ENCODE results near the gene SEBOX.

The SEBOX gene

DNA sequence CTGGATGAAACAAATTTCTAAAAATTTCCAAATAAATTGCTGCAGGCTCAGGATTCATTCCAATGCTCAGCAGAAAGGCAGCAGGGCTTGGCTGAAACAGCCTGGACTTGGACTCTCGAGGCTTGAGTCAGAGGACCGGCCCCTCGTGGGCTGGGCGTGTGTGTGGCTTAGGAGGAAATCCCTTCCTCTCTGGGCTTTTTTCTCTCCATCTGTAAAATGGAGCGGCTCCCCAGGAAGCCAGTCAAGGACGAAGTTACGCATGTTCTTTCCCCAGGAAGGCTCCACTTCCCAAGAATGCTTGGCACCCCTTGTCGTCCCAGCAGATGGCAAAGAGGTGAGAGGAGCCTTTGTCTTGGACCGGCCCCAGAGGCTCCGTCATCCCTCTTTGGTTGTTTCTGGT, 27.5 kb upstream of the SEBOX start:
- no peak for DNase-seq

DNA sequence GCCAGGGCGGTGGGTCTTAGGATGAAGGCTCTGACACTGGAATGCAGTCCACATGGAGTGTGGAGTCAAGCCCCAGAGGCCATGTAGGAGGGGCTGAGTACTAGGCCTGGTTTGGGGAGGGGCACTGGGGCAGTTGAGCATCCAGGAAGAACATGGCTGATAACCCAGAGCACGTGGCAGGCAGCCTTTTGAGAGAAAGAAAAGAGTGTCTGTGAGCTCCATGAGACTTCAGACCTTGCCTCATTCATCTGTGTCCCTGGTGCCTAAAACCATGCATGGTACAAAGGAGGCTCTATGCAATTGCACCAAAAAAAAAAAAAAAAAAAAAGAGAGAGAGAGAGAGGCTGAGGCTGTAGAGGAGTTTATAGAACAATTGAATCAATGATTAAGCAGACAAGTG, 26.4 kb upstream of the SEBOX start:
- DNase-seq = no peak

DNA sequence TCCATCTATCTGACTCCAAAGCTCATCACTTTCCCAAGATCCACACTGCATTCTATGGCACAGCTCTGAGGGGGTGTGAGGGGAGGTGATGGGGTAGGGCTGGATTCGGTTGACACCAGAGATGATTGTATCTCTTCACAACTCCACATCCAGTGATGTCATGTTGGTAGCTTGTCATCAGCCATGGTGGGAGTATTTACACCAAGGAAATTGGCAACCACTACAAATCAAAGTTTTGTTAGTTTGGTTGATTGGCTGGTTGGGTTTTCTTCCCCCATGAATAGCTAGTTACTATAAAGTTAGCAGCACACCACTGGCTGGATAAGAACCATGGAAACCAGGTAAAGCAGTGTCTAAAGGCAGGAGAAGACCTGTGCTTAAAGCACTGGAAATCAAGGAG, 26.0 kb upstream of the SEBOX start:
- DNase-seq = no peak

DNA sequence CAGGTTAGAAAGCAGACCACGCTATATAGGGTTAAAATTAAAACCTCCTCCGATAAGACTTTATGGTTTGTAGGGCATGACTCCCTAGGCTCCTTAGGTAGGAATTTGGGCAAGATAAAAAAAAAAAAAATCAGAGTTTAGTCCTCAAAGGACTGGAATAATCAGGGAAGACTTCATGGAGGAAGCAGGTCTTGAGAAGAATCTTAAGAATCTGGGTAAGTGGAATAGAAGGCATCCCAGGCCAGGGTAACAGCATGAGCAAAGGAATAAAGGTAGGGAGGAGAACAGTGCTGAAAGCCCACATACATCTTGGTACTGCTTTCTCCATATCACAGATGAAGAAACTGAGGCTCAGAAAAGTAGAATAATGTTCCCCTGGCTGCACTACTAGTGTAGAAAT, 25.6 kb upstream of the SEBOX start:
- DNase-seq = no peak

DNA sequence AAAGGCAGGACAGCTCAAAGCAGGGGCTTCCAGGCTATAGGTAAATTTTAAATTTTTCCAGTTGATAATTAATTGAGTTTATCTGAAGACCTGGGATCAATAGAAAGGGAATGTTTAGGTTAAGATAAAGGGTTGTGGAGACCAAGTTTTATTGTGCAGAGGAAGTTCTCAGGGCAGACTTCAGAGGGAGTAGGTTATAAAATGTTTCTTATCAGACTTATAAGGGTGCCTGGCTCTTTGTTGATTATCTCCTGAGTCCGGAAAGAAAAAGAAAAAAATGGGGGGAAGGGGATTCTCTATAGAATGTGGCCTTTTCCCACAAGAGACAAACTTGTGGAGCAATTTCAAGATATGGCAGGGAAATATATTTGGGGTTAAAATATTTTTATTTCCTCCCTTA, 25.1 kb upstream of the SEBOX start:
- DNase-seq = no peak

DNA sequence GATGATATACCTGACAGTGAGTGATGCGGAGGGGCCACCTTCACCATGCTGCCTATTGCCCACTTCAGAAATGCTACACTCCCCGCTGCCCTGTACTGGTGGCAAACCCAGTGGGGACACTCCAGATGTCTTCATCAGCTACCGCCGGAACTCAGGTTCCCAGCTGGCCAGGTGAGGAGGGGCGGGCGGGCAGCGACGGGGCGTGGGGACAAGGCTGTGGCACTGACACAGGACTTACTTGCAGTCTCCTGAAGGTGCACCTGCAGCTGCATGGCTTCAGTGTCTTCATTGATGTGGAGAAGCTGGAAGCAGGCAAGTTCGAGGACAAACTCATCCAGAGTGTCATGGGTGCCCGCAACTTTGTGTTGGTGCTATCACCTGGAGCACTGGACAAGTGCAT, 23.1 kb upstream of the SEBOX start:
- DNase-seq = no peak

DNA sequence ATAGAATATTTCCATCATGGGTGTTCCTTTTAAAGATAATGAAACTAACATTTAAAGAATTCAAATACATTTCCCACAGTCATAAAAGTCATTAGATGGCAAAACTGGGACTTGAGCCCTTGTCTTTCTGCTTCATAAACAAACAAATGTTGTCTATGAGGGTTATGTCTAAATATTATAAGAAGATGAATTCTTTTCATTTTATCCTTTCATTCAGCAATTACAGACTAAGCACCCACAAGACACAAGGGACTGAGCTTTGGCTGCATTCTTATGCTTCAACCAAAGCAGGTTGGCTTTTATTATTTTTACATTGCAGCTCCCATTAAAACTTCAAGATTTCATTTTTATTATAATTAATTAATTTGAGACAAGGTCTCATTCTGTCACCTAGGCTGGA, 21.4 kb upstream of the SEBOX start:
- no peak for DNase-seq

DNA sequence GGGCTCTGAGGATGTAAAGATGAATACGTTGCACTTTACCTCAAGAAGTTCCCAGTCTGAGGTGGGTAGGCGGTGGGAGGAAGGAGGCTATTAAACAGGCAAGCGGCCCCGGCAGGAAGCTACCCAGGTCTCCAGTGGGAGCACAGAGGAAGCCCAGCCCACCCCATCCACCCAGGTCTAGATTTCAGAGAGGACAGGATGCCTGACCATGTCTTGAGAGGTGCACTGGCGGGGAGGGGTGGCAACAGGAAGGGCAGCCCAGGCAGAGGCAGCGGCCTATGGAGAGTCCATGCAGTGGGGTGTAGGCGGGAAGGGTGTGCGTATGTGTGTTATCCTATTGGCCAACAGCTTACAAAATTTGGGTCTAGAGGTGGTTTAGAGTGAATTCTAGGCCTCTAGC, 20.4 kb upstream of the SEBOX start:
- no peak for DNase-seq

DNA sequence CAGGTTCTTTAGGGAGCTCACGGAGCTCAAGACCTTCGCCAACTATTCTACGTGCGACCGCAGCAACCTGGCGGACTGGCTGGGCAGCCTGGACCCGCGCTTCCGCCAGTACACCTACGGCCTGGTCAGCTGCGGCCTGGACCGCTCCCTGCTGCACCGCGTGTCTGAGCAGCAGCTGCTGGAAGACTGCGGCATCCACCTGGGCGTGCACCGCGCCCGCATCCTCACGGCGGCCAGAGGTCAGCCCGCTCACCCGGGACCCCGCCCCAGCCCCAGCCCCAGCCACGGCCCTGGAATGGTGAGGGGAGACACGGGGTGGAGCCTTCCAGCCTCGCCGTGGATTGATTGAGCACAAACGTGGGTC, 20.0 kb upstream of the SEBOX start:
- no peak for DNase-seq

DNA sequence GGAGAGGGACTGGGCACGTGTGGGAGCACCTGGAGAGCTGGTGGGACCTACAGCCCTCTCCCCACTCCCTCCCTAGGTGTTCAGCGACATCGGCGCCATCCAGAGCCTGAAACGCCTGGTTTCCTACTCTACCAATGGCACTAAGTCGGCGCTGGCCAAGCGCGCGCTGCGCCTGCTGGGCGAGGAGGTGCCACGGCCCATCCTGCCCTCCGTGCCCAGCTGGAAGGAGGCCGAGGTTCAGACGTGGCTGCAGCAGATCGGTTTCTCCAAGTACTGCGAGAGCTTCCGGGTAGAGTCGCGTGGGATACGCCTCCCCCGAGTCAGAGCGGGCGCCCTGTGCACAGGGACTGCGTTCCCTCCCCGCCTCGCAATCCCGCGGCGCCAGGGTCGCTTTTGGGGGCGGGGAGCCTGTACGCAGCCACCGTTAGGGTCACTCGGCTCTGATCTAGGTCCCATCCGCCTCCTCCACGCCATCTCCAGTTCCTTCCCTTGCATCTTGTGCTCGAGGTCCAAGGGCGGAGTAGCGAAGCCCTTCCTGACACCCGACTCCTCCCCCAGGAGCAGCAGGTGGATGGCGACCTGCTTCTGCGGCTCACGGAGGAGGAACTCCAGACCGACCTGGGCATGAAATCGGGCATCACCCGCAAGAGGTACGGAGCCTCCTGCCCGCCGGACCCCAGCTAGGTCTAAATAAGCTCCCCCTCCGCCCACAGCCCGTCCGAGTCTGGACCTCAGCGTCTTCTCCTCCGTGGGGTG, 19.5 kb upstream of the SEBOX start:
- no peak for DNase-seq

DNA sequence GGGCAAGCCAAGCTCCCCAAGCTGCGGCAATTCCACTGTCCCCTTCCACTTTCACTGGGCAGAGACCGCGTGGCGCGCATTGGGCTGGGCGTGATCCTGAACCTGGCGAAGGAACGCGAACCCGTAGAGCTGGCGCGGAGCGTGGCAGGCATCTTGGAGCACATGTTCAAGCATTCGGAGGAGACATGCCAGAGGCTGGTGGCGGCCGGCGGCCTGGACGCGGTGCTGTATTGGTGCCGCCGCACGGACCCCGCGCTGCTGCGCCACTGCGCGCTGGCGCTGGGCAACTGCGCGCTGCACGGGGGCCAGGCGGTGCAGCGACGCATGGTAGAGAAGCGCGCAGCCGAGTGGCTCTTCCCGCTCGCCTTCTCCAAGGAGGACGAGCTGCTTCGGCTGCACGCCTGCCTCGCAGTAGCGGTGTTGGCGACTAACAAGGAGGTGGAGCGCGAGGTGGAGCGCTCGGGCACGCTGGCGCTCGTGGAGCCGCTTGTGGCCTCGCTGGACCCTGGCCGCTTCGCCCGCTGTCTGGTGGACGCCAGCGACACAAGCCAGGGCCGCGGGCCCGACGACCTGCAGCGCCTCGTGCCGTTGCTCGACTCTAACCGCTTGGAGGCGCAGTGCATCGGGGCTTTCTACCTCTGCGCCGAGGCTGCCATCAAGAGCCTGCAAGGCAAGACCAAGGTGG, 16.3 kb upstream of the SEBOX start:
- DNase-seq = no peak

DNA sequence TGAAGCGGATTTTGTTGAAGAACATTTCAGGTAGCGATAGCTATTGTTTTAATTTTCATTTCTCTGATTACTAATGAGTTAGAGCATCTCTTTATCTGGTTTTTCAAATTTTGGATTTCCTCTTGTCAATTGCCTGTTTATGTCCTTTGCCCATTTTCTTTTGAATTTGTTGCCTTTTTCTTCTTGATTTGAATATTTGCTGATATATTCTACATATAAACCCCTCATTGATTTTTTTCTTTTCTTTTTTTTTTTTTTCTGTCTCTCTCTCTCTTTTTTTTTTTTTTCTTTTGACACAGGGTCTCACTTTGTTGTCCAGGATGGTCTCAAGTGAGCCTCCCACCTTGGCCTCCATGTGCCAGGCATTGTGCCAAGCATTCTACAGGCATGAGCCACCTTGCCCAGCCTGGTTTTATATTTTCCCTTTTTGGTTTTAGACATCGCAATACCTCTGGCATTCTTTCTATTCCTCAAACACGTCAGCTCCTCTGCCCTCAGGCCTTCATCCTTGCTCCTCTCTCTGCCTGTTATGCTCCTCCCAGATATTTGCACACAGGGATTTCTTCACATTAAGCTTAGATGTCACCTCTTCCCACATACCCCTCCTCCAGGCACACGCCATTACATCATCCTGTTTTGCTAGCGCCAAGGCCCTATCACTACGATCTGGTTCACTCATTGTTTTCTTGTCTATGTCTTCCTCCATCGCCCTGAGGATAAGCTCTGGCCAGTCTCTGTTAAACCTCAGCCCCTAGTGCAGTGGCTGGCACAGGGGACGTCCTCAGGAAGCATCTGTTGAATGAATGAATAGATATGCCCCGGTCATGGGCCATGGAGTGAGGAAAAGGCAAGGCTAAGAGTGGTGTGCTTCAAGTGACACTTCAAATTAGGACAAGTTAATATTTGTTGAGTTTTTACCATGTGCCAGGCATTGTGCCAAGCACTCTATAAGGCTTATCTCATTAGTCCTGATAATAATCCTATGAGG, 15.1 kb upstream of the SEBOX start:
- DNase-seq = no peak

DNA sequence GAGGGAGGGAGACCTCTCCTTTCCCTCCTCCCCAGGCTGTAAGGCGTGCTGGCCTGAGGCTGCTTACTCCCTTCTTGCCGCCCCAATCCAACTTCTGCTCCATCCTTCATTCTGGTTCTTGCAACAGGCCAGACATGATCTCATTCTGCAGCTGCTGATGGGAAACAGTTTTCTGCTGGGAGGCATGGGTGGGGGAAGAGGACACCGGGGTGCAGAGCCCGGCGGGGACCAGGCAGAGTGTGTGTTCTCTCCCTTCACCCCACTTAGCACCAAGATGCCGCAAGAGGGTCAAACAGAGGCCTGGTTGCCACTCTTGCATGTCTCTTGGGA, 7.9 kb upstream of the SEBOX start:
- no peak for DNase-seq

DNA sequence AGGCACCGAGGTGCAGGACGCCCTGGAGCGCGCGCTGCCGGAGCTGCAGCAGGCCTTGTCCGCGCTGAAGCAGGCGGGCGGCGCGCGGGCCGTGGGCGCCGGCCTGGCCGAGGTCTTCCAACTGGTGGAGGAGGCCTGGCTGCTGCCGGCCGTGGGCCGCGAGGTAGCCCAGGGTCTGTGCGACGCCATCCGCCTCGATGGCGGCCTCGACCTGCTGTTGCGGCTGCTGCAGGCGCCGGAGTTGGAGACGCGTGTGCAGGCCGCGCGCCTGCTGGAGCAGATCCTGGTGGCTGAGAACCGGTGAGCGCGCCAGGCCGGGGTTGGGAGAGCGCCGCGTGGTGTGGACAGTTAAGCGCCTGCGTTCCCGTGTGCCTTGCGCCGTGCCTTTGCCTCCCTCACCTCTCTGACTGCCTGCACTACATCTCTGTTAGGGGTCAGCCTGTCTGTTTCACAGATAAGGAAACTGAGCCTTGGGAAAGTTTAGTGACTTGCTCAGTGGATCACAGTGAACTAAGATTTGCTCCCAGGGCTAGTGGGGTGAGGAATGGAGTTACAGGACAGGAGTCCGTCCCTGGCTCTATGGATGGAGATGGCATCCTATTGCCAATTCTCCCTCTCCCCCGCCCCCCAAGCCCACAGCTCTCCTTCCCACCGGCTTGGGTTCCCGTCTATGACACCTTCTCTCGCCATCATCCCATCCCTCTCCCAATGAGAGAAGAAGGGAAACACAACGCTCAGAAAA, 7.4 kb upstream of the SEBOX start:
- DNase-seq = no peak

DNA sequence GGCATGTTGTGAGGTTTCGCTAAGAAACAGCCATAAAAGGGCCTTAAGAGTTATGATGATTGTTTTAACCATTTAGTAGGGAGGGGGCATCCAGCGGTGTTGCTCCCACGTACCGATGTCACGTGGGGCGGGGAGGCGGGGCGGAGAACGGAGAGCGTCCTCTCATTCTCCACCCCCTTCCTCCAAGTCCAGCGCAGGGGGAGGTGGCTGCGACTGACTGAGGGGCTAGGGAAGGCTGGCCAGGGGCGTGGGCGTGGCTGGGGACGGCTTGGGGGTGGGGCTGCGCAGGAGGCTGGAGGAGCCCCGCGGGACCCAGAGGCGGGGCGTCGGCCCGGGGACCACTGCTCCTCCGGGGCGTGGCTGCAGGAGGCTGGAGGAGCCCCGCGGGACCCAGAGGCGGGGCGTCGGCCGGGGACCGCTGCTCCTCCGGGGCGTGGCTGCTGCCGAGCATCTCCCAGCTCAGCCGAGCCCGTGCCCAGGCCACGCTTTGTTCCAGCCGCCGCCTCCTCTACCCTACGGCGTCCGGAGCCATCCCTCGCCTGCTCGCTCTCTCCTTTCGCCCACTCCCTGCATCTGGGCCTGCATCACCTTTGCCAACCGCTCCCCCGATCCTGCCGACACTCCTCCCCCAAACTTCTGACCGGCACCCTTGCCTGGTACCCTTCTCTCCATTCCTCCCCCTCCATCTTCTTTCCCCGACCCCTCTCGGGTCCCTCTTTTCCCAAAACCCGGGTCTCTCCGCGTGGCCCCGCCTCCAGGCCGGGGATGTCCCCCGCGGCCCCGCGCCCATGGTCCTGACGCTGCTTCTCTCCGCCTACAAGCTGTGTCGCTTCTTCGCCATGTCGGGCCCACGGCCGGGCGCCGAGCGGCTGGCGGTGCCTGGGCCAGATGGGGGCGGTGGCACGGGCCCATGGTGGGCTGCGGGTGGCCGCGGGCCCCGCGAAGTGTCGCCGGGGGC, 6.5 kb upstream of the SEBOX start, which contains the start of gene SARM1:
Gene SARM1 (plus strand): TSS at position 450 of the 958 bp plus-strand sequence. CDS start 339 bp downstream, at position 789.
- DNase-seq = peak; percentile 89

DNA sequence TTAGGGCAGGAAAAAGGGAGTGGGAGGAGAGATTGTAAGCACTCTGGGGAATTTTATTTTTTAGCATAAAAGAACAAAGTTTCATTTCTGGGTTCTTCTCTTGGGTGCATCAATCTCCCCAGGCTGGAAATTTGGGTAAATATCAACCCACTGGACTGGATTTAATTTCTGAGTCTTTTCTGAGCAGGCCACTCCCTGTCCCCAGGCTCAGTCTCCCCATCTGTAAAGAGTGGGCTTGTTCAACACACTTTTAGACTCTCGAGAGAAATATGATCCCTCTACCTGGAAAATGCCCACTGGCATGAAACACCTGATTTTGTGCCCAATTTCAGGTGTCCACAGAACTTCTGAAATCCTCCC, 5.7 kb upstream of the SEBOX start:
- DNase-seq = no peak

DNA sequence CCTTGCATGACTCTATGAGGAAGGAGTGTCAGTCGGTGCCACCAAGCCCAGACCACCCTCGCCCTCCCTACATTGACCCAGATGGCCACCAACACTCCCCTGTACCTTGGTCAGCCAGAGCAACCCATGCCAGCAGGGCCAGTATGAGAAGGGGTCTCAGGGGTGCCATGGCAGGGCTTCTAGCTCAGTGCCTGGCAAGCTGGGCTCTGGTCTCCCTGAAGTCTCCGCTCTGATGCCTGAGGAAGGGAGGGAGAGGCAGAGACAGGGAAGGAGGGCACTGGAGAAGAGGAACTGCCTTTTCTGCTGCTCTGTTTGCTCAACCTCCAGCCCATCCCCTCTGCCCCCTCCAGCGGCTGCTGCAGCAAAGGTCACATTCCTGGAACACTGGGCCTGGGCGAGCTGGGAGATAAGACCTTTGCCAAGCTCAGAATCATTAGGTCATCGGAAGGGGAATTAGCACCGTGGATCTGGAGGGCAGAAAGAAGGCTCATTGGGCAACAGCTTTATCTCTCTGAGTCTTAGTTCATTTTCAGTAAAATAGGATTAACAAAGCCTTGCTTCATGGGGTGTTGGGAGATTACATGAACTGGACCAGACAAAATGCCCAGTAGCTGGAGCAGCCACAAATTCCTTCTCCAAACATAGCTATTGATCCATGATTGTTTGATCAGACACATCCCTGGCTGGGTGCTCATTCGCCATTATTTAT, 5.2 kb upstream of the SEBOX start, which contains the start of gene VTN:
Gene VTN (minus strand): TSS at position 273 of the 709 bp plus-strand sequence. CDS start 104 bp downstream, at position 169.
- DNase-seq = peak; percentile 25

DNA sequence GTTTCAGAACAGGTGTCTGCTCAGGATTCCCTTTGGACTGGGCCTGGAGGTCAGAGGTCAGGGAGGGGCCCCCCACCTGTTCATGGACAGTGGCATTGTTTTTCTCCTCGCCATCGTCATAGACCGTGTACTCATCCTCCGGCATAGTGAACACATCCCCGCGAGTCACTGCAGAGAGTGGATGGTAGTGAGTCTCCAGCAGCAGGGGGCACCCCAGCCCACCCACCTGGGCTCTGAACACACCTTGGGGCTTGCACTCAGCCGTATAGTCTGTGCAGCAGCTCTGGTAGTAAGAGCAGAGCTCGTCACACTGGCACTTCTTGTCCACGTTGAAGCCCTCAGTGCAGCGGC, 4.7 kb upstream of the SEBOX start:
- no peak for DNase-seq

DNA sequence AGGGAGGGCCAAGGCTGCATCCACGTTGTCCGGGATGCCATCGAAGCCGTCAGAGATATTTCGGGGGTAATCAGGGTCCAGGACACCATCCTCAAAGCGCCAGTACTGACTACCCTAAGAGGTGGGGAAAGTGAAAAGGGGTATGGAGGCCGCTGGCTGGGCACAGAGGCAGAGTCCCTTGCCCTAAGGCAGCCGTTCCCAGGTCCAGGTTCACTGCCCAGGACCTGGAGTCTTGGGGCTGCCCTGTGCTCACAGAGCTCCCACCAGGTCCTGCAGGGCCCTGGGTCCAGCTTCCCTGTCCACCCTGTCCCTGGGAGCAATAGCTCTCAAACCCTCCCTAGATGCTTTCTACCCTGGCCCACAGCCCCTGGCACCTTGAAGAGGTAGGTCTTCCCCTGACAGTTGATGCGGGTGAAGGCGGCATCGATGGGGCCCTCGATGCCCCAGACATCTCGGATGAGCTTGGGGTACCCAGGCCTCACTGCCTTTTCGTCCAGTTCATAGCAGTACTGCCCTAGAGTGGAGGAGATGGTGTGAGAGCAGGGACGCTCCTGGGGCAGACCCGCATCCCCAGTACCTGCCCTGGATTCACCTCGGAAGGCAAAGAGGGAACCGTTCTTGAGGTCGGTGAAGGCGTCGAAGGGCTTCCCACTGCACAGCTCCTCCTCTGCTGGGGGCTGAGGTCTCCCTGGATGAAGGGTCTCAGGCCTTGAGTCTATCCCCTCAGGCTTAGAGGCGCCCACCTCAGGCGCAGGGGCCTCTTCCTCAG, 4.1 kb upstream of the SEBOX start:
- DNase-seq = no peak

DNA sequence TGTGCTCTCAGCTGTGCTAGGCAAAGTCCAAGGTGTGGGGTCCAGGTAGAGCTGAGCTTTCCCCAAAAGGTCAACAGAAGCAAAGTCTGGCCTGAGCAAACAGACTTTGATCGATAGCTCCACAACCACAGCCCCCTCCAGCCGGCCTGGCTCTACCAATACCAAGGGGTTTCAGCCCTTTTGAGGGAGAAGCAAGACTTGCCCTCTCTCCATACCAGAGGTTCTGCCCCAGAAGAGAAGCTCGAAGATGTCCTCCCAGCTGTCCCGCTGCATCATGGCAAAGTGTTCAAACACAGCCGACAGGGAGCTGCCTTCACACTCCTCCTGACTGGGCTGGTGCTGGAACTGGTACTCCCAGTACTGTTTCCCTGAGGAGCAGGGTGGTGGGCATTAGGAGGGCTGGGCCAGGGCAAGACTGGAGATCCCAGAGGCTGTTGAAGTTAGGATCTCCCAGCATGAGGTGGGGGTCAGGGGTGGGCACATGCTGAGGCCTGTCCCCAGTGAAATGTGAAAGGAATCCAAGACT, 3.4 kb upstream of the SEBOX start:
- DNase-seq = no peak

All from NCI-H510A (cell line).